ENCODE measurements around the gene HFE.

GRCh38 chr6:26056583-26057350, 30.5 kb upstream of the HFE start:
- TF ChIP-seq EZH2 (IDR thresholded peaks at IDR 0.05; ENCODE audit: low read length, unreplicated experiment) (no peak), CTCF (conservative IDR thresholded peaks at IDR 0.05; ENCODE audit: low read depth, low read length) (no peak)

Measured in PC-3 (cell line).